HepG2 (cell line): ENCODE results near the gene NEURL2. TPM values are rescaled to one million over a fixed set of nuclear protein-coding genes. Genes with fewer than 3 reads are reported as not detected.

Experiments used
- CHD4 ChIP-seq: fragments of 200-600 bp; sonication (generic); IDR thresholded peaks from 2 replicates; pipeline ENCODE4 v1.7.0; 2017; ENCODE audit warnings: mild to moderate bottlenecking, low read length, borderline replicate concordance
- FOSL2 ChIP-seq: sonication (generic); formaldehyde crosslinking; IDR thresholded peaks from 2 replicates; pipeline ENCODE4 v1.4.0; 2020; ENCODE audit warnings: missing genetic modification reagents
- JUN ChIP-seq: sonication (generic); formaldehyde crosslinking; IDR thresholded peaks from 2 replicates; pipeline ENCODE4 v1.4.0; 2020; ENCODE audit warnings: mild to moderate bottlenecking, missing genetic modification reagents
- MTA1 ChIP-seq: sonication (generic); formaldehyde crosslinking; IDR thresholded peaks from 2 replicates; pipeline ENCODE4 v1.4.0; 2020; ENCODE audit warnings: missing genetic modification reagents, mild to moderate bottlenecking, borderline replicate concordance
- RELA ChIP-seq: sonication (generic); formaldehyde crosslinking; IDR thresholded peaks from 2 replicates; pipeline ENCODE4 v1.4.0; 2020; ENCODE audit warnings: missing genetic modification reagents
- SAFB2 ChIP-seq: sonication (generic); formaldehyde crosslinking; IDR thresholded peaks from 2 replicates; pipeline ENCODE4 v1.5.1; 2020; ENCODE audit warnings: missing genetic modification reagents, low read depth, mild to moderate bottlenecking, borderline replicate concordance
- SMAD1 ChIP-seq: sonication (generic); formaldehyde crosslinking; IDR thresholded peaks from 2 replicates; pipeline ENCODE4 v1.4.0; 2020; ENCODE audit warnings: missing genetic modification reagents, low read depth, mild to moderate bottlenecking, borderline replicate concordance
- ZBTB38 ChIP-seq: sonication (generic); formaldehyde crosslinking; IDR thresholded peaks from 2 replicates; pipeline ENCODE4 v1.5.1; 2020; ENCODE audit warnings: mild to moderate bottlenecking, missing genetic modification reagents
- ZNF510 ChIP-seq: sonication (generic); formaldehyde crosslinking; IDR thresholded peaks from 2 replicates; pipeline ENCODE4 v1.4.0; 2020; ENCODE audit warnings: low read depth, mild to moderate bottlenecking, missing genetic modification reagents
- ZNF75D ChIP-seq: sonication (generic); formaldehyde crosslinking; IDR thresholded peaks from 2 replicates; pipeline ENCODE4 v1.8.1; 2023; ENCODE audit warnings: missing genetic modification reagents, mild to moderate bottlenecking, borderline replicate concordance
- polyA plus RNA-seq, 8 experiments: library from polyadenylated mRNA; depleted of rRNA in 3 of 8; stranded (reverse) in 7 of 8; unstranded in 1 of 8; fragments of >200 nt; fragmentation: Illumina TruSeq in 4 of 8; extraction: Trizol in 4 of 8; gene quantifications; 2 replicates each; pipeline versions ENCODE4 v1.2.1 to v1.2.3, GENCODE V29; 2011 to 2016; ENCODE audit warnings: low read depth in 4 of 8, missing spikeins in 1 of 8, mixed read lengths in 1 of 8; ENCODE audit not compliant: insufficient read depth in 1 of 8
- total RNA-seq, 5 experiments: library from RNA; depleted of rRNA; stranded (reverse); fragments of >200 nt; fragmentation: Illumina TruSeq; extraction: Trizol; gene quantifications; 2 replicates each; pipeline ENCODE4 v1.2.3, GENCODE V29; 2016; ENCODE audit warnings: low read depth in 1 of 5
- TF ChIP-seq, protein P1 (sequence below), 2 experiments: sonication (generic) in 1 of 2; formaldehyde crosslinking in 1 of 2; IDR thresholded peaks; 2 replicates each; pipeline versions ENCODE4 v1.6.1 to v1.9.0; 2014 to 2022; ENCODE audit warnings: antibody characterized with exemption in 1 of 2, borderline replicate concordance in 1 of 2, inconsistent platforms in 1 of 2, low read depth in 1 of 2, missing genetic modification reagents in 1 of 2
- TF ChIP-seq, protein P2 (sequence below): sonication (generic); formaldehyde crosslinking; IDR thresholded peaks from 2 replicates; pipeline ENCODE4 v1.4.0; 2020; ENCODE audit warnings: missing genetic modification reagents
- TF ChIP-seq, protein P3 (sequence below): sonication (generic); formaldehyde crosslinking; IDR thresholded peaks from 2 replicates; pipeline ENCODE4 v1.4.0; 2020; ENCODE audit warnings: mild to moderate bottlenecking, missing genetic modification reagents

The NEURL2 gene
- total and polyA plus RNA-seq, 2 of the 13 experiments (the other 11 are each of a cell fraction or from before 2014, with no cell fraction given), result 7.2 to 9.7 TPM

DNA sequence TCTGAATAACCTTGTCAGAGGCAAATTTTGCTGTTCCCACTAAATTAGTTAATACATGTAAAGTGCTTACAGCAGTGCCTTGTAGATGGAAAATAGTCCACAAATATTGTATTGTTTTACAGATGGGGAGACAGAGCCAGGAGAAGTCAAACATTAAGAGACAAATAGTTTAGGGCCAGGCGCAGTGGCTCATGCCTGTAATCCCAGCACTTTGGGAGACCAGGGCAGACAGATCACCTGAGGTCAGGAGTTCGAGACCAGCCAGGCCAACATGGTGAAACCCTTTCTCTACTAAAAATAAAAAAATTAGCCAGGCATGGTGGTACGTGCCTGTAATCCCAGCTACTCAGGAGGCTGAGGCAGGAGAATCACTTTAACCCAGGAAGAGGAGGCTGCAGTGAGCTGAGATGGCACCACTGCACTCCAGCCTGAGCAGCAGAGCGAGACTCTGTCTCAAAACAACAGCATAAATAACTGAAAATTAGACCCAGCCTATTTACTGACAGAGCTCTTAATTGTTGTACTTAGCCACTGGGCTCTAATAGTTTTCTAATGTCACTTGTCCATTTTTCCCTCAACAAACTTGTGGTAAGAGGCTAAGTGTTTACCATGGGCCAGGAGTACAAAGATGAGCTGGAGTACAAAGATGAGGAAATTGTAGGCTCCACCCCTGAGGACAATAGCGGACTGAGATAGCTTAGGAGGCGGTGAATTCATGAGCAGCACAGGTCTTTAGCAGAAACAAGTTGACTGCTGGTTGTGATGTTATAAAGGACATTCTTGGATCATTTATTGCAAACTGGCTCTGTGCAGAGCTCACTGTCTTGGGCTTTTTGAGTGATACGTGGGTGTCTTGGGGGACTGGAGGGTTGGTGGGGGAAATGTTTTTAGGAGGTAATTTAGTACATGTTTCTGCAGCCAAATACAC is 27.2 kb downstream of the NEURL2 start (continued):
- TF ChIP-seq, protein P1, sequence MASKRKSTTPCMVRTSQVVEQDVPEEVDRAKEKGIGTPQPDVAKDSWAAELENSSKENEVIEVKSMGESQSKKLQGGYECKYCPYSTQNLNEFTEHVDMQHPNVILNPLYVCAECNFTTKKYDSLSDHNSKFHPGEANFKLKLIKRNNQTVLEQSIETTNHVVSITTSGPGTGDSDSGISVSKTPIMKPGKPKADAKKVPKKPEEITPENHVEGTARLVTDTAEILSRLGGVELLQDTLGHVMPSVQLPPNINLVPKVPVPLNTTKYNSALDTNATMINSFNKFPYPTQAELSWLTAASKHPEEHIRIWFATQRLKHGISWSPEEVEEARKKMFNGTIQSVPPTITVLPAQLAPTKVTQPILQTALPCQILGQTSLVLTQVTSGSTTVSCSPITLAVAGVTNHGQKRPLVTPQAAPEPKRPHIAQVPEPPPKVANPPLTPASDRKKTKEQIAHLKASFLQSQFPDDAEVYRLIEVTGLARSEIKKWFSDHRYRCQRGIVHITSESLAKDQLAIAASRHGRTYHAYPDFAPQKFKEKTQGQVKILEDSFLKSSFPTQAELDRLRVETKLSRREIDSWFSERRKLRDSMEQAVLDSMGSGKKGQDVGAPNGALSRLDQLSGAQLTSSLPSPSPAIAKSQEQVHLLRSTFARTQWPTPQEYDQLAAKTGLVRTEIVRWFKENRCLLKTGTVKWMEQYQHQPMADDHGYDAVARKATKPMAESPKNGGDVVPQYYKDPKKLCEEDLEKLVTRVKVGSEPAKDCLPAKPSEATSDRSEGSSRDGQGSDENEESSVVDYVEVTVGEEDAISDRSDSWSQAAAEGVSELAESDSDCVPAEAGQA (IDR thresholded peaks at IDR 0.05; ENCODE audit: low read depth), result no peak
- TF ChIP-seq, protein P1 (CRISPR knock-in tag; IDR thresholded peaks at IDR 0.05; ENCODE audit: borderline replicate concordance), result no peak
- TF ChIP-seq ZBTB38 (CRISPR knock-in tag), result 0 out of 2 replicates have a peak, but pooled peaks have one; percentile 23
- TF ChIP-seq RELA (CRISPR knock-in tag), result 0 out of 2 replicates have a peak, but pooled peaks have one; percentile 71
- no peak for TF ChIP-seq ZNF75D
- TF ChIP-seq FOSL2 (CRISPR knock-in tag), result peak; percentile 33; the same call in 1 of the 2 replicates
- TF ChIP-seq, protein P2, sequence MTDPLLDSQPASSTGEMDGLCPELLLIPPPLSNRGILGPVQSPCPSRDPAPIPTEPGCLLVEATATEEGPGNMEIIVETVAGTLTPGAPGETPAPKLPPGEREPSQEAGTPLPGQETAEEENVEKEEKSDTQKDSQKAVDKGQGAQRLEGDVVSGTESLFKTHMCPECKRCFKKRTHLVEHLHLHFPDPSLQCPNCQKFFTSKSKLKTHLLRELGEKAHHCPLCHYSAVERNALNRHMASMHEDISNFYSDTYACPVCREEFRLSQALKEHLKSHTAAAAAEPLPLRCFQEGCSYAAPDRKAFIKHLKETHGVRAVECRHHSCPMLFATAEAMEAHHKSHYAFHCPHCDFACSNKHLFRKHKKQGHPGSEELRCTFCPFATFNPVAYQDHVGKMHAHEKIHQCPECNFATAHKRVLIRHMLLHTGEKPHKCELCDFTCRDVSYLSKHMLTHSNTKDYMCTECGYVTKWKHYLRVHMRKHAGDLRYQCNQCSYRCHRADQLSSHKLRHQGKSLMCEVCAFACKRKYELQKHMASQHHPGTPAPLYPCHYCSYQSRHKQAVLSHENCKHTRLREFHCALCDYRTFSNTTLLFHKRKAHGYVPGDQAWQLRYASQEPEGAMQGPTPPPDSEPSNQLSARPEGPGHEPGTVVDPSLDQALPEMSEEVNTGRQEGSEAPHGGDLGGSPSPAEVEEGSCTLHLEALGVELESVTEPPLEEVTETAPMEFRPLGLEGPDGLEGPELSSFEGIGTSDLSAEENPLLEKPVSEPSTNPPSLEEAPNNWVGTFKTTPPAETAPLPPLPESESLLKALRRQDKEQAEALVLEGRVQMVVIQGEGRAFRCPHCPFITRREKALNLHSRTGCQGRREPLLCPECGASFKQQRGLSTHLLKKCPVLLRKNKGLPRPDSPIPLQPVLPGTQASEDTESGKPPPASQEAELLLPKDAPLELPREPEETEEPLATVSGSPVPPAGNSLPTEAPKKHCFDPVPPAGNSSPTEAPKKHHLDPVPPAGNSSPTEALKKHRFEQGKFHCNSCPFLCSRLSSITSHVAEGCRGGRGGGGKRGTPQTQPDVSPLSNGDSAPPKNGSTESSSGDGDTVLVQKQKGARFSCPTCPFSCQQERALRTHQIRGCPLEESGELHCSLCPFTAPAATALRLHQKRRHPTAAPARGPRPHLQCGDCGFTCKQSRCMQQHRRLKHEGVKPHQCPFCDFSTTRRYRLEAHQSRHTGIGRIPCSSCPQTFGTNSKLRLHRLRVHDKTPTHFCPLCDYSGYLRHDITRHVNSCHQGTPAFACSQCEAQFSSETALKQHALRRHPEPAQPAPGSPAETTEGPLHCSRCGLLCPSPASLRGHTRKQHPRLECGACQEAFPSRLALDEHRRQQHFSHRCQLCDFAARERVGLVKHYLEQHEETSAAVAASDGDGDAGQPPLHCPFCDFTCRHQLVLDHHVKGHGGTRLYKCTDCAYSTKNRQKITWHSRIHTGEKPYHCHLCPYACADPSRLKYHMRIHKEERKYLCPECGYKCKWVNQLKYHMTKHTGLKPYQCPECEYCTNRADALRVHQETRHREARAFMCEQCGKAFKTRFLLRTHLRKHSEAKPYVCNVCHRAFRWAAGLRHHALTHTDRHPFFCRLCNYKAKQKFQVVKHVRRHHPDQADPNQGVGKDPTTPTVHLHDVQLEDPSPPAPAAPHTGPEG (CRISPR knock-in tag), result no peak
- TF ChIP-seq MTA1 (CRISPR knock-in tag), result no peak
- peak; percentile 35; the same call in 1 of the 2 replicates for TF ChIP-seq CHD4
- no peak for TF ChIP-seq ZNF510 (CRISPR knock-in tag)
- no peak for TF ChIP-seq SAFB2
- no peak for TF ChIP-seq SMAD1 (CRISPR knock-in tag)
- TF ChIP-seq, protein P3, sequence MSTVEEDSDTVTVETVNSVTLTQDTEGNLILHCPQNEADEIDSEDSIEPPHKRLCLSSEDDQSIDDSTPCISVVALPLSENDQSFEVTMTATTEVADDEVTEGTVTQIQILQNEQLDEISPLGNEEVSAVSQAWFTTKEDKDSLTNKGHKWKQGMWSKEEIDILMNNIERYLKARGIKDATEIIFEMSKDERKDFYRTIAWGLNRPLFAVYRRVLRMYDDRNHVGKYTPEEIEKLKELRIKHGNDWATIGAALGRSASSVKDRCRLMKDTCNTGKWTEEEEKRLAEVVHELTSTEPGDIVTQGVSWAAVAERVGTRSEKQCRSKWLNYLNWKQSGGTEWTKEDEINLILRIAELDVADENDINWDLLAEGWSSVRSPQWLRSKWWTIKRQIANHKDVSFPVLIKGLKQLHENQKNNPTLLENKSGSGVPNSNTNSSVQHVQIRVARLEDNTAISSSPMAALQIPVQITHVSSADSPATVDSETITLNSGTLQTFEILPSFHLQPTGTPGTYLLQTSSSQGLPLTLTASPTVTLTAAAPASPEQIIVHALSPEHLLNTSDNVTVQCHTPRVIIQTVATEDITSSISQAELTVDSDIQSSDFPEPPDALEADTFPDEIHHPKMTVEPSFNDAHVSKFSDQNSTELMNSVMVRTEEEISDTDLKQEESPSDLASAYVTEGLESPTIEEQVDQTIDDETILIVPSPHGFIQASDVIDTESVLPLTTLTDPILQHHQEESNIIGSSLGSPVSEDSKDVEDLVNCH (CRISPR knock-in tag), result no peak
- no peak for TF ChIP-seq JUN
